Gastroesophageal sphincter (tissue), 4 donors: ENCODE measurements around the gene RELCH. TPM values are rescaled to one million over a fixed set of nuclear protein-coding genes. Genes with fewer than 3 reads are reported as not detected.

Experiments used
- ATAC-seq: fragments of 150-250 bp; one replicate; pipeline ENCODE4 v1.9.1; 2016; ENCODE audit warnings: mild to moderate bottlenecking, moderate library complexity
- H3K27ac ChIP-seq, 4 donors: fragments of 200-600 bp; sonication (generic) in 3 of 4; 1 replicate in 3 of 4; 2 replicates in 1 of 4; pipeline ENCODE4 v1.5.1; 2016 to 2019
- H3K27me3 ChIP-seq: fragments of 200-600 bp; sonication (generic); one replicate; pipeline ENCODE4 v1.5.1; 2019
- H3K36me3 ChIP-seq, 2 donors: fragments of 200-600 bp; sonication (generic); one replicate each; pipeline ENCODE4 v1.5.1; 2019; ENCODE audit warnings: control low read depth in 1 of 2
- H3K4me1 ChIP-seq, 3 donors: fragments of 200-600 bp; sonication (generic); 1 replicate in 2 of 3; 2 replicates in 1 of 3; pipeline ENCODE4 v1.5.1; 2016 to 2019; ENCODE audit warnings: control low read depth in 2 of 3
- H3K4me3 ChIP-seq, 2 donors: fragments of 200-600 bp; sonication (generic); one replicate each; pipeline ENCODE4 v1.5.1; 2019; ENCODE audit warnings: mild to moderate bottlenecking in 1 of 2, moderate library complexity in 1 of 2
- H3K9me3 ChIP-seq, 3 donors: fragments of 200-600 bp; sonication (generic); one replicate each; pipeline ENCODE4 v1.5.1; 2017 to 2019; ENCODE audit warnings: control low read depth in 2 of 3
- EP300 ChIP-seq: sonication (generic); formaldehyde crosslinking; IDR thresholded peaks from one replicate; pipeline ENCODE4 v1.6.1; 2017; ENCODE audit warnings: antibody characterized with exemption, mild to moderate bottlenecking
- POLR2A ChIP-seq, 2 donors: fragments of 450-650 bp; IDR thresholded peaks; one replicate each; pipeline ENCODE4 v1.6.1; 2017; ENCODE audit warnings: antibody characterized with exemption in 2 of 2, mild to moderate bottlenecking in 2 of 2, moderate library complexity in 1 of 2
- POLR2AphosphoS5 ChIP-seq: sonication (generic); formaldehyde crosslinking; IDR thresholded peaks from one replicate; pipeline ENCODE4 v1.6.1; 2017; ENCODE audit warnings: antibody characterized with exemption
- WGBS, 2 donors: methylation state at CpG; one replicate each; pipeline ENCODE4 v1.1.5; 2018; ENCODE audit warnings: low coverage in 1 of 2; 5-methylcytosine and 5-hydroxymethylcytosine counted together
- total RNA-seq, 4 donors: library from RNA; depleted of rRNA; stranded (reverse); fragments of >200 nt; gene quantifications; one replicate each; pipeline ENCODE4 v1.1.0, GENCODE V29; 2016
- TF ChIP-seq, protein P1 (sequence below), 4 experiments: fragments of 200-600 bp in 2 of 4; fragments of 450-650 bp in 2 of 4; sonication (generic) in 1 of 4; IDR thresholded peaks; one replicate each; pipeline ENCODE4 v1.5.1; 2017 to 2019; ENCODE audit warnings: antibody characterized with exemption in 4 of 4, mild to moderate bottlenecking in 2 of 4, moderate library complexity in 2 of 4

RELCH gene
- total RNA-seq, 4 donors from 2014 or later: 20.7 to 30.4 (median 27.4) TPM

- WGBS, 2 donors: 72 to 90% methylated on average over 2 to 3 of the region's 3 CpGs
- Histone ChIP-seq H3K4me3 (no peak overlapping the region), H3K4me1 (no peaks in the 10 kb centered on the region), H3K27me3 (no peaks in the 10 kb centered on the region), H3K27ac (no peak overlapping the region), H3K36me3 (no peaks in the 10 kb centered on the region), H3K9me3 (no peaks in the 10 kb centered on the region)
- ATAC-seq: no peak
- TF ChIP-seq POLR2AphosphoS5 (no peak), POLR2A (IDR thresholded peaks at IDR 0.05) (no peak), EP300 (no peak)
- TF ChIP-seq, protein P1, sequence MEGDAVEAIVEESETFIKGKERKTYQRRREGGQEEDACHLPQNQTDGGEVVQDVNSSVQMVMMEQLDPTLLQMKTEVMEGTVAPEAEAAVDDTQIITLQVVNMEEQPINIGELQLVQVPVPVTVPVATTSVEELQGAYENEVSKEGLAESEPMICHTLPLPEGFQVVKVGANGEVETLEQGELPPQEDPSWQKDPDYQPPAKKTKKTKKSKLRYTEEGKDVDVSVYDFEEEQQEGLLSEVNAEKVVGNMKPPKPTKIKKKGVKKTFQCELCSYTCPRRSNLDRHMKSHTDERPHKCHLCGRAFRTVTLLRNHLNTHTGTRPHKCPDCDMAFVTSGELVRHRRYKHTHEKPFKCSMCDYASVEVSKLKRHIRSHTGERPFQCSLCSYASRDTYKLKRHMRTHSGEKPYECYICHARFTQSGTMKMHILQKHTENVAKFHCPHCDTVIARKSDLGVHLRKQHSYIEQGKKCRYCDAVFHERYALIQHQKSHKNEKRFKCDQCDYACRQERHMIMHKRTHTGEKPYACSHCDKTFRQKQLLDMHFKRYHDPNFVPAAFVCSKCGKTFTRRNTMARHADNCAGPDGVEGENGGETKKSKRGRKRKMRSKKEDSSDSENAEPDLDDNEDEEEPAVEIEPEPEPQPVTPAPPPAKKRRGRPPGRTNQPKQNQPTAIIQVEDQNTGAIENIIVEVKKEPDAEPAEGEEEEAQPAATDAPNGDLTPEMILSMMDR (IDR thresholded peaks at IDR 0.05): no peak
Observed at GRCh38 chr18:62341473-62341872, 154.4 kb downstream of the RELCH start.

DNA sequence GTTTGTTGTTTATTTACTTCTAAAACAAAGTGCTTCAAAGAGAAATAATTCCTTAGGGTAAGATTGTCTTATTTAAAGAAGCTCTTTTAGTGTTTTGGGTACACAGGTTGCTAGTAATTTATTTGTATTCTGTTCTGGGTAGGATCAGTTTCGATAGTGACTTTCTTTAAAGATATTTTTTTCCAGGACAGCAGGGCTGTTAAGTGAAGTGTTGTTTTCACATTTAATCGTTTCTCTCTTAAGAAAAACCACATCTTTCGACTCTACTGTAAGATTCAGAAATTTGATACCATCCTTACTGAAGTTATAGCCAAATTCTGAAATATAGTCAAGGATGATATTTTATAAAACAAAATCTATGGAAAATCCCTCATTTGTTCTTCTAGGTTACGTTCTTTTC is 155.8 kb downstream of the RELCH start:
- Histone ChIP-seq H3K27me3 (no peaks in the 10 kb centered on the region), H3K27ac (no peak overlapping the region), H3K4me1 (no peaks in the 10 kb centered on the region), H3K9me3 (no peaks in the 10 kb centered on the region), H3K36me3 (no peaks in the 10 kb centered on the region), H3K4me3 (no peak overlapping the region)
- 75 to 81% methylated on average over 3 to 4 of the region's 4 CpGs for WGBS, 2 donors
- ATAC-seq: no peak
- no peak for TF ChIP-seq POLR2AphosphoS5
- TF ChIP-seq EP300: no peak
- TF ChIP-seq, protein P1 (IDR thresholded peaks at IDR 0.05): no peak
- TF ChIP-seq POLR2A (IDR thresholded peaks at IDR 0.05): no peak

GRCh38 chr18:62343316-62343715 is 156.3 kb downstream of the RELCH start:
- Histone ChIP-seq H3K27ac (no peak overlapping the region), H3K36me3 (no peaks in the 10 kb centered on the region), H3K4me3 (no peak overlapping the region), H3K9me3 (no peaks in the 10 kb centered on the region), H3K4me1 (no peaks in the 10 kb centered on the region), H3K27me3 (no peaks in the 10 kb centered on the region)
- WGBS, 2 donors: 45 to 69% methylated on average over 8 of the region's 8 CpGs
- no peak for ATAC-seq
- TF ChIP-seq POLR2AphosphoS5: no peak
- TF ChIP-seq POLR2A (IDR thresholded peaks at IDR 0.05): no peak
- TF ChIP-seq, protein P1 (IDR thresholded peaks at IDR 0.05): no peak
- TF ChIP-seq EP300: no peak

GRCh38 chr18:62345909-62346308 is 158.9 kb downstream of the RELCH start:
- Histone ChIP-seq H3K4me1 (no peaks in the 10 kb centered on the region), H3K36me3 (no peaks in the 10 kb centered on the region), H3K27ac (no peak overlapping the region), H3K9me3 (no peaks in the 10 kb centered on the region), H3K27me3 (peaks cover 3% of the 10 kb centered on the region), H3K4me3 (no peak overlapping the region)
- TF ChIP-seq EP300 (no peak), POLR2A (IDR thresholded peaks at IDR 0.05) (no peak), POLR2AphosphoS5 (no peak)
- TF ChIP-seq, protein P1 (IDR thresholded peaks at IDR 0.05): no peak
- no peak for ATAC-seq
- WGBS, 2 donors: 100% methylated on average over 2 of the region's 2 CpGs

GRCh38 chr18:62346333-62347088 is 159.5 kb downstream of the RELCH start:
- TF ChIP-seq, protein P1 (IDR thresholded peaks at IDR 0.05): no peak
- TF ChIP-seq EP300 (no peak), POLR2A (IDR thresholded peaks at IDR 0.05) (no peak), POLR2AphosphoS5 (no peak)
- WGBS, 2 donors: 74 to 83% methylated on average over 3 to 7 of the region's 7 CpGs
- no peaks in the 10 kb centered on the region for H3K9me3 ChIP-seq
- H3K27me3 ChIP-seq: peaks cover 3% of the 10 kb centered on the region
- no peak for ATAC-seq
- no peaks in the 10 kb centered on the region for H3K4me1 ChIP-seq
- H3K27ac ChIP-seq: no peak overlapping the region
- no peaks in the 10 kb centered on the region for H3K36me3 ChIP-seq
- H3K4me3 ChIP-seq: no peak overlapping the region
